B cell (primary cell): ENCODE measurements around the gene GRAMD2A. TPM values are rescaled to one million over a fixed set of nuclear protein-coding genes. Genes with fewer than 3 reads are reported as not detected.

Source experiments
- ATAC-seq: fragments of 200-7000 bp; cut with Tn5 transposase; one replicate; pipeline ENCODE4 v1.10.0; 2021; ENCODE audit warnings: low read depth, mild to moderate bottlenecking, moderate number of reproducible peaks, moderate library complexity
- CTCF ChIA-PET: fragments of 350-600 bp; sonication (Branson Sonifier 250); formaldehyde crosslinking; loops from one replicate; lab custom pipeline; 2021; ENCODE audit warnings: antibody characterized with exemption, inconsistent platforms; lab: Charles Lee
- POLR2A ChIA-PET: fragments of 350-600 bp; sonication (Branson Sonifier 250); formaldehyde crosslinking; loops from one replicate; lab custom pipeline; 2021; ENCODE audit warnings: antibody characterized with exemption; lab: Charles Lee
- DNase-seq: peaks from one replicate; pipeline ENCODE4 v3.0.0; 2013
- H2AFZ ChIP-seq: 2 replicates; pipeline ENCODE4 v1.6.1; 2012; ENCODE audit warnings: mild to moderate bottlenecking, low read depth, low read length; ENCODE audit not compliant: insufficient read depth, poor library complexity, severe bottlenecking
- H3K27ac ChIP-seq, 2 donors: 1 replicate in 1 of 2; 2 replicates in 1 of 2; pipeline ENCODE4 v1.5.1; 2012 to 2013; ENCODE audit warnings: low read length in 2 of 2, mild to moderate bottlenecking in 2 of 2, moderate library complexity in 1 of 2
- H3K27me3 ChIP-seq, 4 experiments: fragments of 200-600 bp in 1 of 4; sonication (generic) in 1 of 4; replicated peaks in 1 of 4; 1 replicate in 2 of 4; 2 replicates in 2 of 4; pipeline versions ENCODE4 v1.6.1 to v1.7.0; 2013 to 2016; ENCODE audit warnings: low read length in 3 of 4, mild to moderate bottlenecking in 2 of 4, mixed read lengths in 1 of 4, moderate library complexity in 1 of 4; ENCODE audit not compliant: insufficient read depth in 4 of 4, control insufficient read depth in 3 of 4; ENCODE audit errors: control extremely low read depth in 1 of 4
- H3K36me3 ChIP-seq, 2 experiments: replicated peaks in 1 of 2; 1 replicate in 1 of 2; 2 replicates in 1 of 2; pipeline versions ENCODE4 v1.6.1 to v1.7.1; 2013; ENCODE audit warnings: low read length in 1 of 2; ENCODE audit not compliant: insufficient read depth in 2 of 2, control insufficient read depth in 1 of 2; ENCODE audit errors: control extremely low read depth in 1 of 2, extremely low read depth in 1 of 2
- H3K4me1 ChIP-seq, 2 donors: fragments of 200-600 bp in 1 of 2; sonication (generic) in 1 of 2; 1 replicate in 1 of 2; 2 replicates in 1 of 2; pipeline versions ENCODE4 v1.5.1 to v1.6.1; 2013 to 2017; ENCODE audit warnings: low read length in 2 of 2; ENCODE audit not compliant: control insufficient read depth in 2 of 2, insufficient read depth in 2 of 2
- H3K4me2 ChIP-seq: replicated peaks from 2 replicates; pipeline ENCODE3; 2012; ENCODE audit warnings: mild to moderate bottlenecking, low read depth, low read length; ENCODE audit not compliant: poor library complexity, severe bottlenecking
- H3K4me3 ChIP-seq, 5 experiments: fragments of 200-600 bp in 1 of 5; sonication (generic) in 1 of 5; 1 replicate in 3 of 5; 2 replicates in 2 of 5; pipeline versions ENCODE4 v1.5.1 to v1.7.0; 2011 to 2016; ENCODE audit warnings: low read length in 4 of 5, mild to moderate bottlenecking in 4 of 5, low read depth in 2 of 5, control low read depth in 1 of 5, moderate library complexity in 1 of 5; ENCODE audit not compliant: insufficient read depth in 1 of 5; ENCODE audit errors: control extremely low read depth in 1 of 5, extremely low read depth in 1 of 5
- H3K79me2 ChIP-seq: fragments of 200-600 bp; sonication (generic); one replicate; pipeline ENCODE4 v1.6.0; 2016; ENCODE audit warnings: low read length; ENCODE audit not compliant: control insufficient read depth, insufficient read depth
- H3K9ac ChIP-seq: fragments of 200-600 bp; sonication (generic); 2 replicates; pipeline ENCODE4 v1.6.1; 2017; ENCODE audit warnings: mild to moderate bottlenecking, low read length, moderate library complexity
- H3K9me3 ChIP-seq, 3 donors: one replicate each; pipeline versions ENCODE4 v1.6.1 to v1.7.1; 2013; ENCODE audit warnings: low read length in 2 of 3; ENCODE audit not compliant: control insufficient read depth in 2 of 3, insufficient read depth in 1 of 3; ENCODE audit errors: control extremely low read depth in 1 of 3
- H4K20me1 ChIP-seq: 2 replicates; pipeline ENCODE4 v1.6.0; 2012; ENCODE audit warnings: mild to moderate bottlenecking, low read length; ENCODE audit not compliant: insufficient read depth, control insufficient read depth, poor library complexity, severe bottlenecking
- H3K27ac Mint-ChIP-seq: one replicate; pipeline ENCODE4 v1.8.0; 2021; ENCODE audit warnings: mixed read lengths
- H3K27me3 Mint-ChIP-seq: one replicate; pipeline ENCODE4 v1.8.0; 2021; ENCODE audit warnings: mixed read lengths
- H3K4me1 Mint-ChIP-seq: one replicate; pipeline ENCODE4 v1.8.0; 2021; ENCODE audit warnings: mixed read lengths
- H3K4me3 Mint-ChIP-seq: one replicate; pipeline ENCODE4 v1.8.0; 2021; ENCODE audit warnings: mixed read lengths
- H3K9me3 Mint-ChIP-seq: one replicate; pipeline ENCODE4 v1.8.0; 2022; ENCODE audit warnings: mixed read lengths; ENCODE audit not compliant: insufficient read depth
- EZH2 ChIP-seq: IDR thresholded peaks from 2 replicates; pipeline ENCODE4 v1.6.1; 2012; ENCODE audit warnings: borderline replicate concordance, low read depth, mild to moderate bottlenecking, moderate library complexity, low read length; ENCODE audit not compliant: insufficient read depth, poor library complexity, severe bottlenecking
- WGBS: methylation state at CpG from one replicate; pipeline ENCODE4 v1.1.5; 2013; ENCODE audit warnings: missing lambda C conversion rate; ENCODE audit not compliant: insufficient coverage; 5-methylcytosine and 5-hydroxymethylcytosine counted together
- intact Hi-C: fragments of 100-400 bp; cut with micrococcal nuclease; formaldehyde crosslinking; loops from one replicate; pipeline ENCODE4 v1.10.0; 2022
- polyA plus RNA-seq: library from polyadenylated mRNA; depleted of rRNA; stranded (reverse); fragments of >200 nt; gene quantifications from 2 replicates; pipeline ENCODE4 v1.2.3, GENCODE V29; 2012
- total RNA-seq, 2 donors: library from RNA; stranded (reverse); fragments of 120-200 nt in 1 of 2; gene quantifications; 1 replicate in 1 of 2; 2 replicates in 1 of 2; pipeline versions ENCODE4 v1.2.3 to v1.2.4, GENCODE V29; 2013 to 2022
- TF ChIP-seq, protein P1 (sequence below): fragments of 200-600 bp; IDR thresholded peaks from one replicate; pipeline ENCODE4 v1.8.0; 2022; ENCODE audit warnings: antibody characterized with exemption, mild to moderate bottlenecking

GRAMD2A gene
- total and polyA plus RNA-seq, 2 donors (not counting 1 experiment from before 2014, with no cell fraction given) = not detected

- Mint-ChIP-seq H3K27me3 (peaks cover 23% of the 10 kb centered on the region), H3K4me1 (no peaks in the 10 kb centered on the region), H3K27ac (no peak overlapping the region), H3K9me3 (no peaks in the 10 kb centered on the region), H3K4me3 (no peak overlapping the region)
- Histone ChIP-seq H3K4me3 (no peak overlapping the region), H3K27ac (no peak overlapping the region), H3K9me3 (no peaks in the 10 kb centered on the region), H3K4me1 (no peaks in the 10 kb centered on the region), H4K20me1 (no peaks in the 10 kb centered on the region), H2AFZ (no peak overlapping the region), H3K36me3 (no peaks in the 10 kb centered on the region), H3K4me2 (no peak overlapping the region), H3K27me3 (peaks cover 0 to 5% (median 0%) of the 10 kb centered on the region in 4 experiments), H3K9ac (no peak overlapping the region), H3K79me2 (no peaks in the 10 kb centered on the region)
- TF ChIP-seq, protein P1, sequence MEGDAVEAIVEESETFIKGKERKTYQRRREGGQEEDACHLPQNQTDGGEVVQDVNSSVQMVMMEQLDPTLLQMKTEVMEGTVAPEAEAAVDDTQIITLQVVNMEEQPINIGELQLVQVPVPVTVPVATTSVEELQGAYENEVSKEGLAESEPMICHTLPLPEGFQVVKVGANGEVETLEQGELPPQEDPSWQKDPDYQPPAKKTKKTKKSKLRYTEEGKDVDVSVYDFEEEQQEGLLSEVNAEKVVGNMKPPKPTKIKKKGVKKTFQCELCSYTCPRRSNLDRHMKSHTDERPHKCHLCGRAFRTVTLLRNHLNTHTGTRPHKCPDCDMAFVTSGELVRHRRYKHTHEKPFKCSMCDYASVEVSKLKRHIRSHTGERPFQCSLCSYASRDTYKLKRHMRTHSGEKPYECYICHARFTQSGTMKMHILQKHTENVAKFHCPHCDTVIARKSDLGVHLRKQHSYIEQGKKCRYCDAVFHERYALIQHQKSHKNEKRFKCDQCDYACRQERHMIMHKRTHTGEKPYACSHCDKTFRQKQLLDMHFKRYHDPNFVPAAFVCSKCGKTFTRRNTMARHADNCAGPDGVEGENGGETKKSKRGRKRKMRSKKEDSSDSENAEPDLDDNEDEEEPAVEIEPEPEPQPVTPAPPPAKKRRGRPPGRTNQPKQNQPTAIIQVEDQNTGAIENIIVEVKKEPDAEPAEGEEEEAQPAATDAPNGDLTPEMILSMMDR = no peak
- TF ChIP-seq EZH2 = no peak
- CTCF ChIA-PET = interaction anchor here (1.7 kb wide), 1 partner anchor 13 kb away, joined by 5 read pairs; no protein-coding TSS in a partner anchor
- ATAC-seq (no peak), DNase-seq (no peak)
- POLR2A ChIA-PET = interaction anchor here (0.6 kb wide), 1 partner anchor 386 kb away, joined by 7 read pairs; no protein-coding TSS in a partner anchor
- 88% methylated on average over 7 of the region's 10 CpGs for WGBS
- intact Hi-C loops = no loop called here
Measured at GRCh38 chr15:72169236-72169920, 28.2 kb downstream of the GRAMD2A start.

- no peaks in the 10 kb centered on the region for H3K9me3 ChIP-seq
- CTCF ChIA-PET = interaction anchor here (1.7 kb wide), 1 partner anchor 12 kb away, joined by 5 read pairs; no protein-coding TSS in a partner anchor
- POLR2A ChIA-PET = no interaction called here
- no peaks in the 10 kb centered on the region for H3K4me1 ChIP-seq
- peaks cover 17% of the 10 kb centered on the region for H3K27me3 Mint-ChIP-seq
- no peak overlapping the region for H3K4me3 Mint-ChIP-seq
- H2AFZ ChIP-seq = no peak overlapping the region
- H3K9me3 Mint-ChIP-seq = no peaks in the 10 kb centered on the region
- no peak for ATAC-seq
- H3K27me3 ChIP-seq = peaks cover 0 to 3% (median 0%) of the 10 kb centered on the region in 4 experiments
- TF ChIP-seq, protein P1 = no peak
- no peak for TF ChIP-seq EZH2
- H3K27ac ChIP-seq = no peak overlapping the region
- 69% methylated on average over 2 of the region's 4 CpGs for WGBS
- H3K27ac Mint-ChIP-seq = no peak overlapping the region
- no peak for DNase-seq
- no peaks in the 10 kb centered on the region for H4K20me1 ChIP-seq
- no peak overlapping the region for H3K4me2 ChIP-seq
- no peaks in the 10 kb centered on the region for H3K4me1 Mint-ChIP-seq
- no peak overlapping the region for H3K9ac ChIP-seq
- no peak overlapping the region for H3K4me3 ChIP-seq
- intact Hi-C loops = no loop called here
- H3K79me2 ChIP-seq = no peaks in the 10 kb centered on the region
- no peaks in the 10 kb centered on the region for H3K36me3 ChIP-seq
Measured at GRCh38 chr15:72168808-72169190, 28.8 kb downstream of the GRAMD2A start.
